IPS DF 6.9 (cell line): ENCODE data around the gene PARD3.
"Not testable (repeated sequence)": the region's sequence is repeated elsewhere in the genome, so short reads cannot be mapped to it uniquely, and the experiment has no call there.

Source experiments
- DNase-seq: peaks from one replicate; pipeline ENCODE4 v3.0.0-alpha.2; 2013; ENCODE audit warnings: low read depth, low spot score
- H3K27ac ChIP-seq: one replicate; pipeline ENCODE4 v1.5.1; 2013; ENCODE audit warnings: low read length, control low read depth
- H3K27me3 ChIP-seq: 2 replicates; pipeline ENCODE4 v1.6.1; 2013; ENCODE audit warnings: mild to moderate bottlenecking, low read length; ENCODE audit not compliant: control insufficient read depth, insufficient read depth
- H3K36me3 ChIP-seq: 2 replicates; pipeline ENCODE4 v1.6.1; 2013; ENCODE audit warnings: low read length; ENCODE audit not compliant: control insufficient read depth, insufficient read depth
- H3K4me1 ChIP-seq: 2 replicates; pipeline ENCODE4 v1.6.1; 2013; ENCODE audit warnings: low read length; ENCODE audit not compliant: control insufficient read depth, insufficient read depth
- H3K4me3 ChIP-seq: 2 replicates; pipeline ENCODE4 v1.5.1; 2013; ENCODE audit warnings: mild to moderate bottlenecking, low read length
- H3K9me3 ChIP-seq: 2 replicates; pipeline ENCODE4 v1.6.1; 2013; ENCODE audit warnings: low read length, inconsistent platforms; ENCODE audit not compliant: control insufficient read depth, insufficient read depth
- WGBS: extraction: QIAGEN DNeasy Blood & Tissue Kit; methylation state at CpG from one replicate; pipeline ENCODE4 v1.1.7; 2013; ENCODE audit warnings: mixed read lengths, missing lambda C conversion rate; ENCODE audit not compliant: insufficient read length, insufficient coverage; 5-methylcytosine and 5-hydroxymethylcytosine counted together

Gene PARD3

DNA sequence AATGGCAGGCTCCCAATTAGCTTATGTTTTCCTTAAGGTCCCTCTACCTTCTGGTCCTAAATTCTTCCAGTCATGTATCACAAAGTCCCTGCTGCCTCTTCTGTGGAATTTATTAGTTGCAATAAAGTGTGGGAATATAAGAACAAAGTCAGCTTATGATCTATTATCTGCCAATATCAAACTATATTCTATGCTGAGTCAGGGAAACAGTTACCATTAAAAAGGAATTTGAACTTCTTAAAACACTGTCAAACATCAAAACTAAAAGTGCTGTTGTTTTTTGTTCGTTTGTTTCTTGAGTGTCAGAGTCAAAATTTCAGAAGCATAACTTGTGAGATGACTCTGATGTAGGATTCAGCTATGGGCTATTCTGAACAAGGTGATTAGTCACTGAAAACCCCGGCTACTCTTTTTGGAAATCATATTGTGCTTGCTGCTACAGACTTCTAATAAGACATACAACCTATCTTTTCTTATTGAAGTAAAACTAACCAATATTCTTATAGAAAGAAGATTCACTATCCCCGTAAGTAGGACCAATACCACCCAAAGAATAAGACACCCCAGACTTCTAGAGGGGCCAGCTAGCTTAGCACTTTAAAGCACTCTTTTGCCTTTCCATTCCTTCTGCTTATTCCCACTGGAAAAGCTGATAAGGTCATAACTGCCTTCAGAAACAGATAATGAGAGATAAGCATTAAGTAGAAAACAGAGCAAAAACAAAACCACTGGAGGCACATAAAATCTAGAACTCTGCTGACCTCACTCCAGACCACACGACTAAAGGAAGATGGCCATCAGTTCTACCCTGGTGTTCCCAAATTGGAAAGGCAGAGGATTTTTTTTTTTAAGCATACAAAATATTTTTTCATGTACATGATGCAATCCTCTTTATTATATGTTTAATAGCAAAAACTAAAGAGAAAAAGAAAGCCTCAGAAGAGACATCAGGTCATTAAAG, 370.6 kb downstream of the PARD3 start:
- no CpG with 5 or more reads among the region's 4 CpGs for WGBS
- no peak for DNase-seq

GRCh38 chr10:34439386-34439785, 375.7 kb downstream of the PARD3 start:
- not testable (repeated sequence) for H3K9me3 ChIP-seq, H3K4me3 ChIP-seq, H3K36me3 ChIP-seq, H3K4me1 ChIP-seq, DNase-seq, H3K27ac ChIP-seq, H3K27me3 ChIP-seq
- WGBS: no CpG with 5 or more reads among the region's 4 CpGs

More for the DNA sequence above, 370.6 kb downstream of the PARD3 start:
- Histone ChIP-seq H3K27me3 (no peaks in the 10 kb centered on the region), H3K9me3 (no peaks in the 10 kb centered on the region), H3K36me3 (no peaks in the 10 kb centered on the region), H3K4me3 (no peak overlapping the region), H3K4me1 (no peaks in the 10 kb centered on the region), H3K27ac (no peak overlapping the region)

GRCh38 chr10:34438741-34439140, 376.4 kb downstream of the PARD3 start:
- peaks cover 2% of the 10 kb centered on the region; the same call in 1 of the 2 replicates for H3K4me1 ChIP-seq
- no peak overlapping the region for H3K4me3 ChIP-seq
- H3K27ac ChIP-seq: no peak overlapping the region
- H3K27me3 ChIP-seq: no peaks in the 10 kb centered on the region
- no CpG with 5 or more reads among the region's 4 CpGs for WGBS
- H3K9me3 ChIP-seq: no peaks in the 10 kb centered on the region
- no peak for DNase-seq
- H3K36me3 ChIP-seq: no peaks in the 10 kb centered on the region

- Histone ChIP-seq H3K4me3 (no peak overlapping the region), H3K9me3 (no peaks in the 10 kb centered on the region), H3K4me1 (peaks cover 2% of the 10 kb centered on the region; the same call in 1 of the 2 replicates), H3K27ac (no peak overlapping the region), H3K36me3 (no peaks in the 10 kb centered on the region), H3K27me3 (no peaks in the 10 kb centered on the region)
- WGBS: no CpG with 5 or more reads among the region's 5 CpGs
- DNase-seq: no peak
Measured at GRCh38 chr10:34437906-34438305, 377.2 kb downstream of the PARD3 start.

GRCh38 chr10:34434119-34434594, 380.9 kb downstream of the PARD3 start:
- H3K4me1 ChIP-seq: peaks cover 2% of the 10 kb centered on the region; the same call in 1 of the 2 replicates
- no peaks in the 10 kb centered on the region for H3K27me3 ChIP-seq
- H3K27ac ChIP-seq: no peak overlapping the region
- no peak overlapping the region for H3K4me3 ChIP-seq
- no peak for DNase-seq
- H3K36me3 ChIP-seq: no peaks in the 10 kb centered on the region
- WGBS: no CpG with 5 or more reads among the region's 2 CpGs
- H3K9me3 ChIP-seq: no peaks in the 10 kb centered on the region

DNA sequence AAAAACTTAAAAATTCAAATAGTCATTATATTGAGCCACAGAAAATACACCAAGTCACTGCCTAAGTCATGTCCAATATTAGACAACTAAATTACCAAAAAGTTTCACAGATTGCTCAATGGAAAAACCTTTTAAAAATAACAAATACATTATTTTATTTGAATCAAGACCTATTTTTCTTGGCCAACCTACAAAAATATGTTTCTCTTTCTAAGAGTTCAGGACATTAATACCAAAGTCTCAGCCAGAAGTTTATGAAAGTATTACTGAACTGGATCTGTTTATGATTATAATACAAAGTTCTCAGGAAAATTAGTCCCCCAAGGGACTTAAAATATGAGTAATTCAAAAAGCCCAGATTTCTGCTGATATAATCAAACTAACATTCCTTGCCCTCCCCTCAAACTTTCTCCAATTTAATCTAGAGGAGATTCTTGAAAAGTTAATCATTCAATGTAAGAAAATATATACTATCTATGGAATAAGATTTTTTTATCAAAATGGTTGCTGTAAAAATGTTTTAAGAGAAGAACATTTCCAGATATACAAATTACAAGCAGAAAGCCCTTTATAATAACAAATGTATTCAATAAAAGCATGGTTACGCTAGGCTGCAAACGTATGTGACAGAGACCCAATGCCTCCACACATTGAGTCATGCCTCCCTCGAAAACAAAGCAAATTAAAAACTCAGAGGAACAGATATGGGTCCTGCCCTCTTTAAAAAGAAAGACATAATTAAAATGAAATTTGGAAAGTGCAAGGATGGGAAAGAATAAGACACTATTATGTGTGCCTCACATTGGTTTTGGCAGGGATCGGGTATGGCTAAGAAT, 381.6 kb downstream of the PARD3 start:
- no peak overlapping the region for H3K4me3 ChIP-seq
- no peak for DNase-seq
- no peaks in the 10 kb centered on the region for H3K36me3 ChIP-seq
- H3K27me3 ChIP-seq: no peaks in the 10 kb centered on the region
- WGBS: no CpG with 5 or more reads among the region's 4 CpGs
- no peak overlapping the region for H3K27ac ChIP-seq
- no peaks in the 10 kb centered on the region for H3K9me3 ChIP-seq
- H3K4me1 ChIP-seq: no peaks in the 10 kb centered on the region

DNA sequence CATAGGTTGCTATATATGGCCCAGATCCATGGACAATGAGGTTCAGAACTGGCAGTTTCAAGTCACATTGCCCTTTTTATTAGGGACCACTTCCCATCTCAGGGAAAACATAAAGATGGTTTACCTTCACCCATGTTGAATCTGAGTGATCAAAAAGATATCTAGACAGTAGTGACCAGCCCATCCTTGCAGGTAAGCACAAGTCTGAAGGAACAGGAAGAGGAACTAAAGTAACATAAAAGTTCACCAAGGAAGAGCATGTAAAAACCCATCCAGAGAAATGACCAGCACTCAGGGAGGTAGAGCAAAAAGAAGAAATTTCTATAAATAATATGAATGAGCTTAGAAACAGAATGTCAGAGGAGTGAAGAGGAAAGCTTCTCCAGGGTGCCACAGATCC, 382.5 kb downstream of the PARD3 start:
- H3K9me3 ChIP-seq: no peaks in the 10 kb centered on the region
- H3K36me3 ChIP-seq: no peaks in the 10 kb centered on the region
- H3K27me3 ChIP-seq: no peaks in the 10 kb centered on the region
- no peak for DNase-seq
- H3K4me1 ChIP-seq: peaks cover 2% of the 10 kb centered on the region; the same call in 1 of the 2 replicates
- no peak overlapping the region for H3K4me3 ChIP-seq
- H3K27ac ChIP-seq: no peak overlapping the region

DNA sequence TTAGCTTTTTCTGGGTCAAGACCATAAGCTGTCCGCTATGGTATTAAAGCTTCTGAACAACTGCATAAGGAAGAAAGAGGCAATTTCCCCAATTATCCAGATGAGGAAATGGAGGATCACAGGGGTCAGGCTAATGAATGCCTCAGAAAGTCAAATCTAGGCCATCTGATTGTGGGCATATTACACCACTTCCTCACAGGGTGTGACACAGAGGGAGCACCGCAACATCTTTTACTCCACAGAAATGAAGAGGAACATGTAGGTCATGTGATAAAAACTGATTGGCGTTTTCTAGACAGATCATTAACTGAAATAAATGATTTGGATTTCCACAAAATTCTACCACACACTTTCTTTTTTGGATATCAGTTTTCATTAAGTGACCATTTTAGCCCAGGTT, 384.4 kb downstream of the PARD3 start:
- no peak for DNase-seq
- Histone ChIP-seq H3K27me3 (no peaks in the 10 kb centered on the region), H3K4me3 (no peak overlapping the region), H3K36me3 (no peaks in the 10 kb centered on the region), H3K9me3 (no peaks in the 10 kb centered on the region), H3K4me1 (peaks cover 2% of the 10 kb centered on the region; the same call in 1 of the 2 replicates), H3K27ac (no peak overlapping the region)
- no CpG with 5 or more reads among the region's 3 CpGs for WGBS

DNA sequence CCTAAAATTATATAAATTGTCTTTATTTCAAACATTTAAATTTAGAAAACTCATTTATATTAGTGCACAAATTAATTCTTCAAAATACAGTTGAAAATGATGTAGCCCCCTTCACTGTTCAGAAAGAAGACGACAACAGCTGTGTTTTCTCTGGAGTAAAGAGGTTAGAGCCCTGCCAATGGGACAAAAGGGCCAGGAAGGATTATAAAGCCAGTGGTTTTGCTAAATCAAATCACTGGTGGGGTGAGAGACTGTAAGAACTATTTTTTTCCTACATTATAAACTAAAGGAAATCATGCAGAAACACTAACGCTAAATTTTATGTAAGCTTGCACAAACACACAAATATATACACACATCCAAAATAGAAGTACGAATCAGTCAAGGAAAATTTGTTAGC, 386.6 kb downstream of the PARD3 start:
- Histone ChIP-seq H3K4me1 (peaks cover 2% of the 10 kb centered on the region; the same call in 1 of the 2 replicates), H3K27ac (no peak overlapping the region), H3K36me3 (no peaks in the 10 kb centered on the region), H3K9me3 (no peaks in the 10 kb centered on the region), H3K4me3 (no peak overlapping the region), H3K27me3 (no peaks in the 10 kb centered on the region)
- no peak for DNase-seq
- WGBS: no CpG with 5 or more reads among the region's 3 CpGs

DNA sequence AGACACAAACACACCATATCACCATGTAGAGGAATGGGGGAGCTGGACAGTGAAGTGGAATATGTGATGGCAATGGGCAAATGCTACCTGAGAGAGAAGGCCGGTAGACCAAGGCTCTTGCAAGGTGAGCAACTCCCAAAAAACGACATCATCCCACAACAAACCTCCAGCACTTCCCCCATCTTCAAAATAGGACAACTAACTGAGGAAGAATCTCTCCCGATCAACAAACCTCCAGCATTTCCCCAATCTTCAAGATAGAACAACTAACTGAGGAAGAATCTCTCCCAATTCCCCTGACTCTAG, 387.2 kb downstream of the PARD3 start:
- Histone ChIP-seq H3K9me3 (no peaks in the 10 kb centered on the region), H3K4me3 (no peak overlapping the region), H3K4me1 (peaks cover 2% of the 10 kb centered on the region; the same call in 1 of the 2 replicates), H3K27ac (no peak overlapping the region), H3K27me3 (no peaks in the 10 kb centered on the region), H3K36me3 (no peaks in the 10 kb centered on the region)
- no CpG with 5 or more reads among the region's 3 CpGs for WGBS
- no peak for DNase-seq
